OCI-LY7 (cell line): Measurements from ENCODE around the gene OR2H1. TPM values are rescaled to one million over a fixed set of nuclear protein-coding genes. Genes with fewer than 3 reads are reported as not detected.

Experiments
- BruUV-seq: library from RNA; stranded (reverse); fragments of 400-500 nt; replicated peaks from 2 replicates; lab custom pipeline; 2021; lab: Mats Ljungman, UMichigan
- CTCF ChIA-PET: fragments of 300-600 bp; sonication (Branson Sonifier 250); formaldehyde crosslinking; loops from one replicate; lab custom pipeline; 2022; ENCODE audit warnings: antibody characterized with exemption; ENCODE audit not compliant: unreplicated experiment; lab: Charles Lee
- POLR2A ChIA-PET: fragments of 300-600 bp; sonication (Branson Sonifier 250); formaldehyde crosslinking; loops from one replicate; lab custom pipeline; 2022; ENCODE audit warnings: antibody characterized with exemption; lab: Charles Lee
- DNase-seq: peaks from one replicate; pipeline ENCODE4 v3.0.0-alpha.2; 2015; ENCODE audit warnings: low spot score
- H2AFZ ChIP-seq: fragments of 200-600 bp; sonication (generic), shearing (Covaris generic); 2 replicates; pipeline ENCODE4 v1.6.1; 2014; ENCODE audit warnings: mild to moderate bottlenecking, antibody characterized with exemption, low read length, moderate library complexity
- H3K27ac ChIP-seq: fragments of 200-600 bp; sonication (generic); 2 replicates; pipeline ENCODE4 v1.5.1; 2014; ENCODE audit warnings: mixed run types, low read depth, mild to moderate bottlenecking, moderate library complexity, low read length, inconsistent platforms; ENCODE audit not compliant: poor library complexity, severe bottlenecking
- H3K36me3 ChIP-seq: fragments of 200-600 bp; sonication (generic); 2 replicates; pipeline ENCODE4 v1.6.1; 2014; ENCODE audit warnings: mild to moderate bottlenecking, antibody characterized with exemption, low read length, moderate library complexity, mixed read lengths; ENCODE audit not compliant: insufficient read depth
- H3K4me1 ChIP-seq: fragments of 200-600 bp; sonication (generic); 2 replicates; pipeline ENCODE4 v1.5.1; 2014; ENCODE audit warnings: mild to moderate bottlenecking, low read length; ENCODE audit not compliant: insufficient read depth, poor library complexity, severe bottlenecking
- H3K4me2 ChIP-seq: fragments of 200-600 bp; sonication (generic); 2 replicates; pipeline ENCODE4 v1.6.1; 2014; ENCODE audit warnings: mild to moderate bottlenecking, low read length
- H3K4me3 ChIP-seq: fragments of 200-600 bp; sonication (generic); 2 replicates; pipeline ENCODE4 v1.5.1; 2014; ENCODE audit warnings: mild to moderate bottlenecking, low read depth, low read length; ENCODE audit not compliant: poor library complexity, severe bottlenecking
- H3K79me2 ChIP-seq: fragments of 200-600 bp; sonication (generic); 2 replicates; pipeline ENCODE4 v1.6.1; 2016; ENCODE audit warnings: low read depth, mild to moderate bottlenecking, low read length, moderate library complexity, mixed read lengths; ENCODE audit not compliant: insufficient read depth
- H3K9me2 ChIP-seq: fragments of 200-600 bp; sonication (generic); 2 replicates; pipeline ENCODE4 v1.6.1; 2016; ENCODE audit warnings: mild to moderate bottlenecking, low read length, mixed read lengths; ENCODE audit not compliant: insufficient read depth
- H3K9me3 ChIP-seq: fragments of 200-600 bp; sonication (generic); 2 replicates; pipeline ENCODE4 v1.6.1; 2014; ENCODE audit warnings: mild to moderate bottlenecking, mixed run types, low read length, mixed read lengths
- H4K20me1 ChIP-seq: fragments of 200-600 bp; sonication (generic); 2 replicates; pipeline ENCODE4 v1.6.1; 2014; ENCODE audit warnings: mild to moderate bottlenecking, antibody characterized with exemption, low read length, moderate library complexity, mixed read lengths; ENCODE audit not compliant: insufficient read depth
- CTCF ChIP-seq: fragments of 200-600 bp; sonication (generic); conservative IDR thresholded peaks from 2 replicates; pipeline ENCODE4 v1.5.1; 2014; ENCODE audit warnings: mild to moderate bottlenecking, antibody characterized with exemption, low read length, moderate library complexity, mixed read lengths
- EZH2phosphoT487 ChIP-seq: fragments of 200-600 bp; sonication (generic); IDR thresholded peaks from 2 replicates; pipeline ENCODE4 v1.6.1; 2018; ENCODE audit warnings: low read depth, borderline replicate concordance, mild to moderate bottlenecking, mixed run types, antibody characterized with exemption, low read length, moderate library complexity, mixed read lengths
- intact Hi-C: fragments of 100-400 bp; cut with micrococcal nuclease; formaldehyde crosslinking; loops from one replicate; pipeline ENCODE4 v1.10.0; 2022; ENCODE audit not compliant: unreplicated experiment
- total RNA-seq, 2 experiments: library from RNA; depleted of rRNA in 1 of 2; stranded (reverse); fragments of >200 nt in 1 of 2; shearing (Covaris generic) in 1 of 2; gene quantifications; 2 replicates each; pipeline ENCODE4 v1.2.3, GENCODE V29; 2014 to 2022

The OR2H1 gene
- total RNA-seq, 2 experiments from 2014 or later, result not detected

- ChIA-PET CTCF (no interaction called here), POLR2A (no interaction called here)
- Histone ChIP-seq H3K27ac (no peak overlapping the region), H2AFZ (no peak overlapping the region), H4K20me1 (no peaks in the 10 kb centered on the region), H3K9me2 (no peaks in the 10 kb centered on the region), H3K36me3 (no peaks in the 10 kb centered on the region), H3K4me3 (no peak overlapping the region), H3K4me2 (no peak overlapping the region), H3K4me1 (no peaks in the 10 kb centered on the region), H3K79me2 (no peaks in the 10 kb centered on the region), H3K9me3 (no peaks in the 10 kb centered on the region)
- DNase-seq, result no peak
- no TSS peak for BruUV-seq
- TF ChIP-seq EZH2phosphoT487 (no peak), CTCF (no peak)
- intact Hi-C loops, result no loop called here
These were observed 48.0 kb downstream of the OR2H1 start for GRCh38 chr6:29504961-29505360.

DNA sequence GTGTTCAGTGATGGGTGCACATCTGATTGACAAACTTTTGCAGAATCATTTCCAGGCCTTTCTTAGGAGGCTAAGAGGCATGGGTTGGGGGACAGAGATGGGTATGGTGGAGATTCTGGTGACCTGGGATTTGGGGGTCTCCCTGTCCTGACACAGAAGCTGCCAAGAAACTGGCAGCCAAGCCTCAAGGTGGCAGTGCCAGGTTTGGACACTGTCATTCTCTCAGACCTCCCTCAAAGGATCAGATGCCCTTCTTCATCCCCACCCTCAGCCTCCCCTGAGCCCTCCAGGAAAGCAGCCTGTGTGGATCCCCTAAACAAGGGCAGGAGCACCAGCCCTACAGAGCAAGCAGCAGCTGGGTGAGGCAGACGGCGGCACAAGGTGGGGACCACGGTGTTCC lies 48.9 kb downstream of the OR2H1 start:
- ChIA-PET POLR2A (no interaction called here), CTCF (no interaction called here)
- no peak overlapping the region for H3K27ac ChIP-seq
- no peaks in the 10 kb centered on the region for H3K9me3 ChIP-seq
- H2AFZ ChIP-seq, result no peak overlapping the region
- no peaks in the 10 kb centered on the region for H3K4me1 ChIP-seq
- H3K36me3 ChIP-seq, result no peaks in the 10 kb centered on the region
- no peaks in the 10 kb centered on the region for H4K20me1 ChIP-seq
- H3K4me2 ChIP-seq, result no peak overlapping the region
- H3K9me2 ChIP-seq, result no peaks in the 10 kb centered on the region
- DNase-seq, result no peak
- TF ChIP-seq CTCF (no peak), EZH2phosphoT487 (no peak)
- H3K79me2 ChIP-seq, result no peaks in the 10 kb centered on the region
- BruUV-seq, result no TSS peak
- intact Hi-C loops, result no loop called here
- no peak overlapping the region for H3K4me3 ChIP-seq

GRCh38 chr6:29506446-29507067 lies 49.6 kb downstream of the OR2H1 start:
- Histone ChIP-seq H3K9me2 (no peaks in the 10 kb centered on the region), H3K4me1 (no peaks in the 10 kb centered on the region), H3K27ac (no peak overlapping the region), H3K9me3 (no peaks in the 10 kb centered on the region), H3K4me3 (no peak overlapping the region), H3K36me3 (no peaks in the 10 kb centered on the region), H3K79me2 (no peaks in the 10 kb centered on the region), H4K20me1 (no peaks in the 10 kb centered on the region), H2AFZ (no peak overlapping the region), H3K4me2 (no peak overlapping the region)
- ChIA-PET CTCF (no interaction called here), POLR2A (no interaction called here)
- no peak for DNase-seq
- intact Hi-C loops, result no loop called here
- BruUV-seq, result no TSS peak
- TF ChIP-seq EZH2phosphoT487 (no peak), CTCF (no peak)
